Endothelial cell of umbilical vein (primary cell): ENCODE results near the gene TMEM41A. TPM values are rescaled to one million over a fixed set of nuclear protein-coding genes. Genes with fewer than 3 reads are reported as not detected.

Experiments
- BruUV-seq: library from RNA; stranded (reverse); fragments of 400-500 nt; replicated peaks from 2 replicates; lab custom pipeline; 2021; lab: Mats Ljungman, UMichigan
- CTCF ChIA-PET: fragments of 300-600, 350-600 bp; sonication (Branson Sonifier 250); formaldehyde crosslinking; loops from one replicate; lab custom pipeline; 2021; ENCODE audit warnings: antibody characterized with exemption, inconsistent platforms; lab: Charles Lee
- POLR2A ChIA-PET: fragments of 300-600, 350-600 bp; sonication (Branson Sonifier 250); formaldehyde crosslinking; loops from one replicate; lab custom pipeline; 2021; ENCODE audit warnings: antibody characterized with exemption, inconsistent platforms; lab: Charles Lee
- DNase-seq: peaks from one replicate; pipeline ENCODE4 v3.0.0-alpha.2; 2011; ENCODE audit warnings: low read depth, low spot score
- FAIRE-seq: peaks from 2 replicates; lab custom pipeline; 2011; peaks lifted over from hg19 to GRCh38; lab: Jason Lieb, UNC
- H2AFZ ChIP-seq: 2 replicates; pipeline ENCODE4 v1.6.0; 2012; ENCODE audit warnings: low read depth, low read length, control low read depth, inconsistent platforms
- H3K27ac ChIP-seq: 2 replicates; pipeline ENCODE4 v1.5.1; 2011; ENCODE audit warnings: low read depth, mild to moderate bottlenecking, control low read depth, low read length, moderate library complexity; ENCODE audit not compliant: insufficient read depth
- H3K27me3 ChIP-seq, 2 experiments: 2 replicates each; pipeline versions ENCODE4 v1.6.0 to v1.6.1; 2011; ENCODE audit warnings: low read length in 2 of 2, mixed read lengths in 1 of 2; ENCODE audit not compliant: control insufficient read depth in 2 of 2, insufficient read depth in 2 of 2
- H3K36me3 ChIP-seq, 2 experiments: 2 replicates in 1 of 2; 3 replicates in 1 of 2; pipeline ENCODE4 v1.5.1; 2011; ENCODE audit warnings: low read length in 2 of 2, mild to moderate bottlenecking in 1 of 2, moderate library complexity in 1 of 2; ENCODE audit not compliant: control insufficient read depth in 2 of 2, insufficient read depth in 2 of 2; ENCODE audit errors: extremely low read depth in 1 of 2
- H3K4me1 ChIP-seq: 3 replicates; pipeline ENCODE4 v1.5.1; 2011; ENCODE audit warnings: mild to moderate bottlenecking, low read length; ENCODE audit not compliant: control insufficient read depth, insufficient read depth; ENCODE audit errors: extremely low read depth
- H3K4me2 ChIP-seq: 2 replicates; pipeline ENCODE4 v1.6.1; 2011; ENCODE audit warnings: low read length, control low read depth, mixed read lengths; ENCODE audit not compliant: insufficient read depth
- H3K4me3 ChIP-seq, 3 experiments: fragments of 200-600 bp in 1 of 3; sonication (generic), shearing (Covaris generic) in 1 of 3; replicated peaks in 1 of 3; 2 replicates each; pipeline ENCODE4 v1.5.1; 2011 to 2016; ENCODE audit warnings: control low read depth in 3 of 3, low read length in 3 of 3, mild to moderate bottlenecking in 2 of 3, inconsistent platforms in 1 of 3, low read depth in 1 of 3, moderate library complexity in 1 of 3; ENCODE audit not compliant: insufficient read depth in 1 of 3
- H3K79me2 ChIP-seq: 2 replicates; pipeline ENCODE4 v1.6.0; 2012; ENCODE audit warnings: low read length, inconsistent platforms; ENCODE audit not compliant: control insufficient read depth, insufficient read depth
- H3K9ac ChIP-seq: replicated peaks from 2 replicates; pipeline ENCODE3; 2011; ENCODE audit warnings: low read length, control low read depth; ENCODE audit not compliant: insufficient read depth; ENCODE audit errors: extremely low read depth
- H3K9me1 ChIP-seq: replicated peaks from 3 replicates; pipeline ENCODE4 v1.6.0; 2011; ENCODE audit warnings: mild to moderate bottlenecking, low read length; ENCODE audit not compliant: control insufficient read depth, insufficient read depth; ENCODE audit errors: extremely low read depth
- H3K9me3 ChIP-seq: replicated peaks from 2 replicates; pipeline ENCODE4 v1.5.1; 2012; ENCODE audit warnings: low read length, inconsistent platforms; ENCODE audit not compliant: control insufficient read depth, insufficient read depth
- H4K20me1 ChIP-seq: replicated peaks from 2 replicates; pipeline ENCODE3; 2011; ENCODE audit warnings: mild to moderate bottlenecking, low read length; ENCODE audit not compliant: control insufficient read depth, insufficient read depth; ENCODE audit errors: extremely low read depth
- EZH2 ChIP-seq: IDR thresholded peaks from 2 replicates; pipeline ENCODE4 v1.6.1; 2012; ENCODE audit warnings: borderline replicate concordance, low read depth, mild to moderate bottlenecking, moderate library complexity, low read length, inconsistent platforms; ENCODE audit not compliant: severe bottlenecking
- FOS ChIP-seq: IDR thresholded peaks from 2 replicates; pipeline ENCODE4 v1.6.1; 2011; ENCODE audit warnings: mild to moderate bottlenecking, low read length, moderate library complexity, borderline replicate concordance; ENCODE audit not compliant: insufficient read depth
- GATA2 ChIP-seq: IDR thresholded peaks from 2 replicates; pipeline ENCODE4 v1.7.0; 2011; ENCODE audit warnings: low read depth, mild to moderate bottlenecking, moderate library complexity, mixed read lengths, low read length; ENCODE audit not compliant: insufficient read length, insufficient read depth
- JUN ChIP-seq: IDR thresholded peaks from 2 replicates; pipeline ENCODE4 v1.6.1; 2011; ENCODE audit warnings: borderline replicate concordance, low read depth; ENCODE audit not compliant: insufficient read length, insufficient read depth
- MAX ChIP-seq: IDR thresholded peaks from 2 replicates; pipeline ENCODE4 v1.6.1; 2011; ENCODE audit not compliant: insufficient read depth, insufficient read length
- MYC ChIP-seq: IDR thresholded peaks from one replicate; pipeline ENCODE4 v1.6.1; 2011; ENCODE audit warnings: mild to moderate bottlenecking, low read depth, low read length
- POLR2A ChIP-seq: IDR thresholded peaks from 2 replicates; pipeline ENCODE4 v1.6.1; 2012; ENCODE audit warnings: low read depth, mild to moderate bottlenecking, control low read depth, low read length
- POLR2AphosphoS5 ChIP-seq: IDR thresholded peaks from 2 replicates; pipeline ENCODE4 v1.6.1; 2012; ENCODE audit warnings: low read depth, mild to moderate bottlenecking, control low read depth, low read length, moderate library complexity; ENCODE audit not compliant: insufficient read depth
- dilution Hi-C: fragments of 300-500 bp; cut with MboI; formaldehyde crosslinking; loops from one replicate; pipeline ENCODE4 v1.15.0; 2019; ENCODE audit warnings: low sequenced_read_pairs; ENCODE audit not compliant: extremely low pct_ligation_motif_present
- intact Hi-C: fragments of 100-400 bp; cut with micrococcal nuclease; formaldehyde crosslinking; loops from one replicate; pipeline ENCODE4 v1.10.0; 2022
- polyA plus RNA-seq, 4 experiments: library from polyadenylated mRNA; depleted of rRNA in 3 of 4; stranded (reverse) in 3 of 4; unstranded in 1 of 4; fragments of >200 nt; gene quantifications; 2 replicates each; pipeline versions ENCODE4 v1.2.1 to v1.2.3, GENCODE V29; 2011 to 2012; ENCODE audit warnings: missing spikeins in 1 of 4
- total RNA-seq: library from RNA; stranded (reverse); gene quantifications from 2 replicates; pipeline ENCODE4 v1.2.3, GENCODE V29; 2021
- TF ChIP-seq, protein P1 (sequence below), 2 donors: IDR thresholded peaks; 1 replicate in 1 of 2; 2 replicates in 1 of 2; pipeline ENCODE4 v1.5.1; 2011; ENCODE audit warnings: low read length in 2 of 2, mild to moderate bottlenecking in 2 of 2, moderate library complexity in 2 of 2, control low read depth in 1 of 2, inconsistent platforms in 1 of 2, low read depth in 1 of 2; ENCODE audit not compliant: insufficient read depth in 1 of 2; ENCODE audit errors: extremely low read depth in 1 of 2

Gene TMEM41A
- total and polyA plus RNA-seq, 2 donors (not counting 3 experiments of a cell fraction or from before 2014, with no cell fraction given): 15.9 to 16.0 TPM

- H3K27ac ChIP-seq: no peak overlapping the region
- FAIRE-seq: no peak
- no peaks in the 10 kb centered on the region for H3K27me3 ChIP-seq
- intact Hi-C loops (no loop called here), dilution Hi-C loops (no loop called here)
- ChIA-PET CTCF (interaction anchor here (1.1 kb wide), 1 partner anchor 58 kb away, joined by 3 read pairs; no protein-coding TSS in a partner anchor), POLR2A (no interaction called here)
- DNase-seq: no peak
- no peaks in the 10 kb centered on the region for H3K36me3 ChIP-seq
- no peaks in the 10 kb centered on the region for H3K79me2 ChIP-seq
- H3K9me3 ChIP-seq: no peaks in the 10 kb centered on the region
- H3K9ac ChIP-seq: no peak overlapping the region
- no peak for TF ChIP-seq EZH2
- TF ChIP-seq POLR2AphosphoS5: no peak
- no peak for TF ChIP-seq GATA2
- TF ChIP-seq FOS: no peak
- TF ChIP-seq, protein P1, sequence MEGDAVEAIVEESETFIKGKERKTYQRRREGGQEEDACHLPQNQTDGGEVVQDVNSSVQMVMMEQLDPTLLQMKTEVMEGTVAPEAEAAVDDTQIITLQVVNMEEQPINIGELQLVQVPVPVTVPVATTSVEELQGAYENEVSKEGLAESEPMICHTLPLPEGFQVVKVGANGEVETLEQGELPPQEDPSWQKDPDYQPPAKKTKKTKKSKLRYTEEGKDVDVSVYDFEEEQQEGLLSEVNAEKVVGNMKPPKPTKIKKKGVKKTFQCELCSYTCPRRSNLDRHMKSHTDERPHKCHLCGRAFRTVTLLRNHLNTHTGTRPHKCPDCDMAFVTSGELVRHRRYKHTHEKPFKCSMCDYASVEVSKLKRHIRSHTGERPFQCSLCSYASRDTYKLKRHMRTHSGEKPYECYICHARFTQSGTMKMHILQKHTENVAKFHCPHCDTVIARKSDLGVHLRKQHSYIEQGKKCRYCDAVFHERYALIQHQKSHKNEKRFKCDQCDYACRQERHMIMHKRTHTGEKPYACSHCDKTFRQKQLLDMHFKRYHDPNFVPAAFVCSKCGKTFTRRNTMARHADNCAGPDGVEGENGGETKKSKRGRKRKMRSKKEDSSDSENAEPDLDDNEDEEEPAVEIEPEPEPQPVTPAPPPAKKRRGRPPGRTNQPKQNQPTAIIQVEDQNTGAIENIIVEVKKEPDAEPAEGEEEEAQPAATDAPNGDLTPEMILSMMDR (IDR thresholded peaks at IDR 0.05; ENCODE audit: extremely low read depth in 1 of 2, insufficient read depth in 1 of 2, low read depth in 1 of 2, low read length in 2 of 2): no peak
- TF ChIP-seq MAX: no peak
- TF ChIP-seq MYC: no peak
- no peak for TF ChIP-seq JUN
- no peak for TF ChIP-seq POLR2A
- no peaks in the 10 kb centered on the region for H3K9me1 ChIP-seq
- H2AFZ ChIP-seq: no peak overlapping the region
- H4K20me1 ChIP-seq: no peaks in the 10 kb centered on the region
- no peaks in the 10 kb centered on the region for H3K4me1 ChIP-seq
- no peak overlapping the region for H3K4me2 ChIP-seq
- H3K4me3 ChIP-seq: no peak overlapping the region
- BruUV-seq: no TSS peak
Measured at GRCh38 chr3:185519021-185519420, 20.2 kb upstream of the TMEM41A start.
